Stimulated activated CD4-positive, alpha-beta T cell treated with anti-CD3 and anti-CD28 coated beads, TNF-alpha, amount 100 ng/mL, for 24 hours (primary cell): Measurements from ENCODE around the gene RETSAT.
A peak's percentile ranks its signal among the peaks of the same experiment; 100 is the strongest.
"Not testable (repeated sequence)": the region's sequence is repeated elsewhere in the genome, so short reads cannot be mapped to it uniquely, and the experiment has no call there.

ENCODE experiments used
- DNase-seq, 3 experiments: peaks; one replicate each; pipeline ENCODE4 v3.0.0-alpha.2; 2020; ENCODE audit warnings: low read depth in 3 of 3

The RETSAT gene

GRCh38 chr2:85378257-85378656 lies 23.9 kb upstream of the RETSAT start:
- no peak for DNase-seq

- no peak for DNase-seq
These were observed 22.8 kb upstream of the RETSAT start for GRCh38 chr2:85377083-85377482.

- no peak for DNase-seq
These were observed 22.1 kb upstream of the RETSAT start for GRCh38 chr2:85376291-85377065.

DNA sequence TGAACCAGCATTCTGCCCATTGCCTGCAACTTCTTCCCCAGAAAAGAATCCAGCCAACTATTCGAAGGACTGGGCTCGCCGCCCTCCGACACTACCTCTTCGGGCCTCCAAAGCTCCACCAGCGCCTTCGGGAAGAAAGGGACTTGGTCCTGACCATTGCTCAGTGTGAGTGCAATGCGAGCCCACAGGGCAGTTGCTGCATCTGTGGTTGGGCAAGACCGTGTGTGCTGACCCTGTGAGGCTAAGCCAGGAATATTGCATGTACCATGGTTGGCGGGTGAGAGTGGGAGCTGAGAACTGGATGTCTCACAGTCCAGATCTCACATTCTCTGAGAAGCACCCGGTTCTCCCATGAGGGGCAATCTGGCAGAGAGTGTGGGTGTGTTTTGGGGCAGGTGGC lies 16.7 kb upstream of the RETSAT start:
- no peak for DNase-seq

GRCh38 chr2:85369500-85369899 lies 15.2 kb upstream of the RETSAT start:
- DNase-seq, result no peak

- DNase-seq, result no peak
These were observed 14.6 kb upstream of the RETSAT start for GRCh38 chr2:85368921-85369320.

DNA sequence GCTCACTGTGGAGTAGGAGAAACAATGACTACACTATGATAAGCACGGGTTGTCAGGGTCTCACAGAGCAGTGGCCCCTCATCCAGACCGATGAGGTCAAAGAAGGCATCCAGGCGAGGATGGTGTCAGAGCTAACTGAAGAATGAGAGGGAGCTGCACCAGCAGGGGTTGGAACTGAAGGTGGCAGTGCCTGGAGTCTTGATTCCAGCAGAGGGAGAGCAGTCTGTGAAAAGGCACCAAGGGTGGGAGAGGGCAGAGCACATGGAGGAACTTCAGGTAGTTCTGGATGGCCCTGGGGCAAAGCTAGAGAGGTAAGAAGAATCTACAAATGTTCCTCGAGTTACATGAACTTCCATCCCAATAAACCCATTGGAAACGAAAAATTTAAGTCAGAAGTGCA lies 12.9 kb upstream of the RETSAT start:
- DNase-seq, result no peak

- not testable (repeated sequence) for DNase-seq
These were observed 8.5 kb upstream of the RETSAT start for GRCh38 chr2:85362653-85363387.

- no peak for DNase-seq
These were observed 3.4 kb upstream of the RETSAT start for GRCh38 chr2:85357736-85358135.

DNA sequence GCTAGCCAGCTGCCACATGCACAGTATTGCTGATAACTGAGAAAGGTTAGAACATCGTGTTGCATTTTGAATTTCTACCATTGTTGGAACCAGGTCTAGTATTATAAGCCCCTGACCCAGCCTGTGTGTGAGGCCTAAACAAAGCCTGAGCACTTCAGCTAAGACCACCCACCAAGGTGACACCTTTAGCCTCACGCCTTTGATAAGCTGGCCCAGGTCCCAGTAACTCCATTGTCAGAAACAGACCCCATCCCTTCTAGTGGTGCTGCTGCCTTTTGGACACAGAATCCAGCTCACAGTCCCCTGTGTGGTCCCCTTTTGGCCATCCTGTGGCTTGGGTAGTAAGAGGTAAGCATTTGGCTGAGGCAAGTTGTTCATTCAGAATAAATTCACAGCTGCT lies 1.9 kb upstream of the RETSAT start:
- DNase-seq, result no peak

DNA sequence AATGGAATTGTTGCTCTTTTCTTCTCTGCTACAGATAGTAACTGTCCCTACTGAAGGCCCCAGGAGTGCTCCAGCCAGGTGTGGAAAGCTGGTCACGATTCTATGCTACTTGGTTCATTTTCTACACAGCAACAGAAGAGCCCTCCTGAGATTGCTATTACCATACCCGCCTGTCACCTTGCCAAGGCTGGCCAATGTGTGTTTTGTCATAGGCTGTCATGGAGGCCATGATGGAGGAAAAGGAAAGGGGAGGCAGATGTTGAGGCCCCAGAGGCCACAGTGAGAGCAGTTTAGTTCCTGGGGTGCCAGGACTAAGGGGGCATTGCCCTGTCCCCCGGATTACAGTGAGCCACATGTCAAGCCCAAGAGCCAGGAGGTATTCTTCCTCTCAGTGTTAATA lies 1.2 kb upstream of the RETSAT start:
- no peak for DNase-seq

- no peak for DNase-seq
These were observed 714 bp upstream of the RETSAT start for GRCh38 chr2:85355073-85355410.

GRCh38 chr2:85353876-85354285 lies 447 bp downstream of the RETSAT start:
- DNase-seq, result peak in 1 of 3 experiments; percentile 16

DNA sequence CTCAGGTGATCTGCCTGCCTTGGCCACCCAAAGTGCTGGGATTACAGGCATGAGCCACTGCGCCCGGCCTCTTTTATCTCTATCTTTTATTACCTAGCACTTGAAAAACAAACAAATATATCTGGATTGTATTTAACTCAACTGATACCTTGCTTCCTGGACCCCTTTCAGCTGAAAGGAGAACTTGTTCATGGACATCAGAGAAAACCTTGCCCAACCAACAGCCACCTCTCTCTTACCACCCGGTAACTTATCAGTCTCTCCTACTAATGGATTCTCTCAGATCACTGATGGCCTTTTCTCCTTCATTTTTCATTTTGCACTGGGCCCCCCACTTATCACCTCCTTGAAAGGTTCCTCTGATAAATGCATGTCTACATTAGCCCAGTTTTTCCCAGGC lies 6.7 kb downstream of the RETSAT start:
- no peak for DNase-seq

GRCh38 chr2:85344356-85344954 lies 9.9 kb downstream of the RETSAT start:
- DNase-seq, result no peak

GRCh38 chr2:85343207-85343895 lies 11.0 kb downstream of the RETSAT start:
- DNase-seq, result not testable (repeated sequence)

DNA sequence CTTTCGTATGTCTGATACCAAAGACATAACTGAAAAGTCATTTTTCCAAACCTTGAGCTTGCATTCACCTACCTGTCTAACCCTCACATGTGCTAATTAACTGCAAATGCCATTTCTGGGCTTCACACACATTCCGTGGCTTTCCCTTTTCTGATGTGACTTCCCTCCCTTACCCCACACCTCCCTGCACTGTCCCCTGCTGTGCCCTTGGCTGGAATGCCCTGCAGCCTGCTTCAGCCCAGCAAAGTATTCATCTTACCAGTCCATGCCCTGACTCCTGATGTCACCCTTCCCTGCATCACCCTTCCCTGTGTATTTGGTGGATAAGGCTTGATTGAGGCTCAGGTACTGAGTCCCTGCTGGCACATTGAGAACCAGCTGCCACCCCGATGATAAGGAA lies 12.2 kb downstream of the RETSAT start:
- no peak for DNase-seq

DNA sequence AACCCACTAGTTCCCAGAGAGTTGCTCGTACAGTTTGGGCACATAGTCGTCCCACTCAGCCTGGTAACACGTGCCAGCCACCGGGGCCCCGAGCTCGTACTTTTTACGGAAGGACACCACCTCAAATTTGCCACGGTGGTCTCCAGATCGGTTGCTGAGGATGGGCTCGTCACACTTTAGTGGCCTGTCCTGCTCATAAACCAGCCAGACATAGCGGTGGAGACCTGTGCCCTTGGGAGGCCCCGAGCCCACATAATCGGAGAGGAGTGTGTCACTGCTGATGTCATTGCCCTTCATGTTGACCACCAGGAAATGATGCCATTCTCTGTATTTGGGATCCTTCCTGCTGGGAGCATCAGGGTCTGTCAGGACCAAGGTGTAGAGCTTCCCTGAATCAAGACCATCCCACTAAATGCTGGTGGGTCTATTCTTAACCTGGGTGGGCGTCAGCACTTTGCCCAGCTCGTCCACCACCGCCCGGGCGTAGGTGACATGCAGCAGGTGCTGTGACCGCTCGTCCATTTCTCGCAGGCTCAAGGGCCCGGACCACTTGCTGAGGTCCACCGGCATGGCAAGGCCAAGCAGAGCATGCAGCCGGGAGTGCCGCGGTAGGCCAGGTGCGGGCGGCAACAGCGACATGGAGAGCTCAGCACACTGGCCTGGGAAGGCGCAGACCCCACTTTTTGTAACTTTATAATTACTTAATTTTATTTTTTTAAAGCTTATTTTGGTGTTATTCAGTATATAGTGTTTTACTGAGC lies 12.9 kb downstream of the RETSAT start:
- DNase-seq, result no peak

DNA sequence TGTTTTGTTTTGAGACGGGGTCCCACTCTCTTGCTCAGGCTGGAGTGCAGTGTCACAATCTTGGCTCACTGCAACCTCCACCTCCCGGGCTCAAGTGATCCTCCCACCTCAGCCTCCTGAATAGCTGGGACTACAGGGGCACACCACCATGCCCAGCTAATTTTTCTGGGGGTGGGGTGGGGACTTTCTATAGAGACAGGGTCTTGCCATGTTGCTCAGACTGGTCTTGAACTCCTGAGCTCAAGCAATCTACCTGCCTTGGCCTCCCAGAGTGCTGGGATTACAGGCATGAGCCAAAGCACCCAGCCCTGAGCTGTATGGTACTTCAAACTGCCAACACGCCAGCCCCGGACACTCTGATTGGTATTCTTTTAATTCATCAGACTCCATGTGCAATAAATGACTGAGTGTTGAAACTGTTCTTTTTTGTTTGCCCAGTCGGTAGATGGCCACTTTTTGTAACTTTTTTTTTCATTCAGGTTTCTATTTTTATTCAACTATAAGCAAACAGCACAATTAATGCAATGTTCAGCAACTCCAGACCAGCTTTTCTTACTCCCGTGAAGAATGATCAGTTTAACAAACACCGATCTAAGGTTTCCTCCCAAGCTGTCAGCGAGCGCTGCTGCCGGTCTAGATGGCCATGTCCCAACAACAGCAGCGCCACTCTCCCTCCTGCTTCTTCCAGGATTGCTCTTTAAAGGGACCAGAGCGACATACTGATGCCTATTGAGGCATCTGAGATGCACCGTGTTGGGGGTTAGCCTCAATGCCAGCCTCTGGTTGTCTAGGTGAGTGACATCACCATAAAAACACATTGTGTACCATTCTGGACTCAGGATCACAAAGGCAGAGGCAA lies 14.1 kb downstream of the RETSAT start:
- DNase-seq, result no peak

DNA sequence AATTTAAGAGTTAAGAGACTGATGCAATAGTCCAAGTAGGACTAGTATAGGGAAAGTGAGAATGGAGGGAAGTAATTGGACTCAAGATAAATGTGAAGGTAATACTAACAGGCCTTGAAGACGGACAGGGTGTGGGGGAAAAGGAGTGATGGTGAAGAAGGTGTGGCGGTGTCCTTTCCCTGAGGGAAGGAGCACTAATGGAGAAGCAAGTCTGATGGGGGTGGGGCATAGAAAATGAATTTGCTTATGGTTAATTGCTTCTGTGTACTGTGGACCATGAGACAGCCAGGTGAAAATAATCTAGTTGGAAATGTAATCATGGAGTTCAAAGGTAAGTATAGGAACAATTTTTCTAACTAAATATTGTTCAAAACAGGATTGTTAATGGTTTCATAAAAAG lies 19.4 kb downstream of the RETSAT start:
- no peak for DNase-seq

GRCh38 chr2:85333877-85334276 lies 20.5 kb downstream of the RETSAT start:
- not testable (repeated sequence) for DNase-seq
